Mucosa of rectum (tissue), 2 donors: ENCODE measurements around the gene TPST2.

Source experiments
- H3K27ac ChIP-seq, 2 donors: one replicate each; pipeline ENCODE4 v1.7.0; 2013; ENCODE audit warnings: inconsistent platforms in 2 of 2, low read depth in 2 of 2, low read length in 2 of 2
- H3K27me3 ChIP-seq, 2 donors: one replicate each; pipeline ENCODE4 v1.7.0; 2013; ENCODE audit warnings: low read length in 2 of 2; ENCODE audit not compliant: control insufficient read depth in 2 of 2, insufficient read depth in 2 of 2
- H3K36me3 ChIP-seq, 2 donors: one replicate each; pipeline ENCODE4 v1.7.0; 2013; ENCODE audit warnings: low read length in 2 of 2; ENCODE audit not compliant: control insufficient read depth in 2 of 2, insufficient read depth in 2 of 2
- H3K4me1 ChIP-seq, 2 donors: one replicate each; pipeline ENCODE4 v1.7.0; 2013; ENCODE audit warnings: low read length in 2 of 2, mild to moderate bottlenecking in 1 of 2; ENCODE audit not compliant: control insufficient read depth in 2 of 2, insufficient read depth in 2 of 2
- H3K4me3 ChIP-seq, 2 donors: one replicate each; pipeline ENCODE4 v1.7.0; 2013; ENCODE audit warnings: low read length in 2 of 2
- H3K9ac ChIP-seq, 2 donors: one replicate each; pipeline ENCODE4 v1.7.0; 2013; ENCODE audit warnings: low read length in 2 of 2, low read depth in 1 of 2, mild to moderate bottlenecking in 1 of 2
- H3K9me3 ChIP-seq, 2 donors: one replicate each; pipeline ENCODE4 v1.7.0; 2013; ENCODE audit warnings: low read length in 2 of 2; ENCODE audit not compliant: control insufficient read depth in 2 of 2
- donor health status: healthy.
- donor health status: Normal muscosa, but diverticular disease.

TPST2 gene

DNA sequence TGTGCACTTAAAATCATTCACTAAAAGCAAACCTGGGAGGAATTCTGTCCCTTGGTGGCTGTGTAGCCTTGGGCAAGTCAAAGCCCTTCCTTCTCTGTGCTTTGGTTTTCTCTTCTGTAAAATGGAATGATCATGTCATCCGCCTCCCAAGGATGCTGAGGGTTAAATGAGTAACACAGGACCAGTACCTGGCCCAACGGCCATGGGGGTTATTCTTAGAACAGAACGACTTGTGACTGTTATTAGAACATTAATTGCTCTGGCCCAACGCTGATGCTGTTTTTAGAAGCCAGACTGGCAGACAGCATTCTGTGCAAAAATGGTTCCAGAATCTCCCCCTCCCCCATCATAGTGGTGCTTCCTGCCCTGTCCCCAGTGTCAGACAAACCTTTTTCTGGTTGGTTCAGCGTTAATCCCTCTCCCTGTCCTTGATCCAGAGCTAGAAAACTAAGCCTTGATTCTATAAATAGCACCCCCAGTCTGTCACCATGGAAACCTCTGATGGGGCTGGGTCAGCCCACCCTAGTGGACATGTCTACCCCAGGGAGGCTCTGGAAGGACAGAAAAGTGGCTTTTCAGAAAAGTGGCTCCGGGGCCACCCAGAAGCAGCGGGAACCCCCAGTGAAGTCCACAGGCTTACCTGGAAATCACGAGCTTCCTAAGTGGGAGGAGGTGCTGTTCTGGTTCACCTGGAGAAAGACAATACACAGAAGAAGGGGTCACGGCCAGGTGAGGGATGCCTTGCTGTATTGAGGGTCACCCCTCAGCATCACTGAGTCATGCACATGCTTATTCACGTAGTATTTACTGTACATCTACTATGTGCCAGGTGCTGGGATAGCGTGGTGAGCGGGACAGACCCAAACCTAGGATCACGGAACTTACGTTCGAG, 62.1 kb downstream of the TPST2 start:
- H3K27ac ChIP-seq: no peak overlapping the region
- H3K9me3 ChIP-seq: no peaks in the 10 kb centered on the region
- H3K4me3 ChIP-seq: no peak overlapping the region
- H3K4me1 ChIP-seq: no peaks in the 10 kb centered on the region
- no peaks in the 10 kb centered on the region for H3K27me3 ChIP-seq
- H3K9ac ChIP-seq: no peak overlapping the region
- H3K36me3 ChIP-seq: peaks cover 2 to 21% of the 10 kb centered on the region in 2 donors

DNA sequence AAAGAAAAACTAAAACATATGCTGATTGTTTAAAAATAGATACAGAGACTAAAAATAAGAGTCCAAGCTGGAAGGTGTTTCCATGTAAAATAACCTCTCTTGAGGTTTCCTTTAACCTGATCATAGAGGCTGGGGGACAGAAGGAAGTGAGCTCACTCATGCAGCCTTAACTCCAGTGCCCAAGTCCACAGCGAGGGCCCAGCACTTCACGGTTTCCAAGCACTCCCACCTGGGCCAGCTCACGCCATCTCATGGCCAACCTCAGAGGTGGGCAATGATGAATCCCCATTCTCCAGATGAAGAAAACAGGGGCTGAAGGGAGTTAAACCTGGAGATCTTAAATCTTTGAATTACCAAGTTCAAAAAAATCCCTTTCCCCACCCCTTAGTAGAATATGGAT, 62.8 kb downstream of the TPST2 start:
- H3K27ac ChIP-seq: no peak overlapping the region
- no peaks in the 10 kb centered on the region for H3K9me3 ChIP-seq
- H3K36me3 ChIP-seq: peaks cover 2 to 21% of the 10 kb centered on the region in 2 donors
- no peak overlapping the region for H3K9ac ChIP-seq
- no peak overlapping the region for H3K4me3 ChIP-seq
- no peaks in the 10 kb centered on the region for H3K4me1 ChIP-seq
- H3K27me3 ChIP-seq: no peaks in the 10 kb centered on the region

DNA sequence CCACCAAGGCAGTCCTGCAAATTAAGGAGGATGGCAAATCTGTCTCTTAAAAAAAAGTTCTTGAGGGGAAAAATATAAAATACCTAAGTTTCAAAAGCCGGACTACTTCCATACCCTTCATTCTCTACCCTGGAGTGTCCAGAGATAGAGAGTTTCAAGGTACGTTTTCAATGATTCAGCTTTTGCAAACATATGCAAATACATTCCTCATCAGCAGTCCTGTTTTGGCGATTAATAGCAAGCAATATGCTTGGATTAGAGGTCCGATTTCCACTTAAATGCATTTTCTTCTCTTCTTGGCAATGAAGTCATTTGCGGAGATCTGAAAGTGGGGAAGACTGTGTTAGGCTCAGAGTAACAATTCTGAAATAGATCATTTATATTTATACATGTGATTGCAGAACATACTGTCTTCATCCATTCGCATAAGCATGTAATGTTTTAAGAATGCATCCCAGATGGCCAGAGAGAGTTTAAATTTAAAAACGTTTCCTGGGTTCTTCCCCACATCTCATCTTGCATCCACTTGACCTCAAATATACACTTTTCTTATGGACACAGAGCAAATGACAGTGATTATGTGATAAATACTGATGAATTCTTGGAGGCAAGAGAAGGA, 63.9 kb downstream of the TPST2 start:
- Histone ChIP-seq H3K27me3 (no peaks in the 10 kb centered on the region), H3K9me3 (no peaks in the 10 kb centered on the region), H3K9ac (no peak overlapping the region), H3K36me3 (peaks cover 0 to 14% of the 10 kb centered on the region in 2 donors), H3K4me1 (no peaks in the 10 kb centered on the region), H3K27ac (no peak overlapping the region), H3K4me3 (no peak overlapping the region)

DNA sequence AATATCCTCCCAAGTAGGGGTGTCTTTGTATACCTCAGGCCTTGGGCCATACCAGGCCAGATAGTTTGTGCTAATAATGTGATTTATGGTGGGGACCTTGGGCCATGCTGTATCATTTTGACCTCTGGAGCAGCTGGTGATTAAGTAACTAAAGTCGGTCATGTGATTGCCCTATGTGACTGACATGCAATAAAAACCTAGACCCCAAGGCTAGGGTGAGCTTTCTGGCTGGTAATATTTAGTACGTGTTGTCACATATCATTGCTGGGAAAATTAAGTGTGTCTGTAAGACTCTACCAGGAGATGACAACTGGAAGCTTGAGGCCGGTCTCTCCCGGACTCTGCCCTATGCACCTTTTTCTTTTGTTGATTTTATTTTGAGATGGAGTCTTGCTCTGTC, 65.1 kb downstream of the TPST2 start:
- Histone ChIP-seq H3K36me3 (peaks cover 0 to 8% of the 10 kb centered on the region in 2 donors), H3K4me1 (no peaks in the 10 kb centered on the region), H3K9ac (no peak overlapping the region), H3K4me3 (no peak overlapping the region), H3K27me3 (no peaks in the 10 kb centered on the region), H3K9me3 (no peaks in the 10 kb centered on the region), H3K27ac (no peak overlapping the region)

DNA sequence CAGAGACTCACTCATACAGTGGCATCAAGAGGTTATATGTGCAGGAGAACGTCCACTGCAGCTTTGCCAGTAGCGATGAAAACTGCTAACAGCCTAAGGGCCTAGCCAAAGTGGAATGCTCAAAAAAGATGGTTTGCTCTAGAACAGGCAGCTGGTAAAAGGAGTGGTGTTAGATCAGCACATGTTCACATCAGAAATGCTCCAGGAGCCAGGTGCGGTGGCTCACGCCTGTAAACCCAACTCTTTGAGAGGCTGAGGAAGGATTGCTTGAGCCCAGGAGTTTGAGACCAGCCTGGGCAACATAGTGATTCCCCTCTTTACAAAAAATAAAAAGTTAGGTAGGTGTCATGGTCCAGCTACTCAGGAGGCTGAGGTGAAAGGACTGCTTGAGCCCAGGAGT, 67.3 kb downstream of the TPST2 start:
- Histone ChIP-seq H3K27ac (no peak overlapping the region), H3K9me3 (no peaks in the 10 kb centered on the region), H3K9ac (no peak overlapping the region), H3K4me1 (no peaks in the 10 kb centered on the region), H3K27me3 (no peaks in the 10 kb centered on the region), H3K4me3 (no peak overlapping the region), H3K36me3 (peaks cover 0 to 7% of the 10 kb centered on the region in 2 donors)

DNA sequence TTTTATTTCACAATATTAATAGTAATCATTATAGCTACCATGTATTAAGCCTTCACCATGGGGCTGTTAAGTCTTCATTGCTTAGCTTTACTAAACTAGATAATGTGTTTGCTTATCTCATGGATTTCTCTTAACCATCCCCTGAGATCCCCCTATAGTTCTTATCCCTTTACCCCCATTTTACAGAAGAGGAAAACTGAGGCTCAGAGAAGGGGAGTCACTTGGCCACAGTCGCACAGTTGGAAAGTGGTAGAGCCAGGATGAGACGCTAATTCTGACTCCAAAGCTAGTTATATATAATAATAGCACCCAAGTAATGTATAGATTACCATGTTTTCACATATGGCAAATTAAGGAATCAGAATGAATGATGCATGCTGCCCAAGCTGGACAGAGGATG, 67.9 kb downstream of the TPST2 start:
- Histone ChIP-seq H3K9ac (no peak overlapping the region), H3K4me1 (no peaks in the 10 kb centered on the region), H3K9me3 (no peaks in the 10 kb centered on the region), H3K4me3 (no peak overlapping the region), H3K27me3 (no peaks in the 10 kb centered on the region), H3K36me3 (peaks cover 0 to 7% of the 10 kb centered on the region in 2 donors), H3K27ac (no peak overlapping the region)

DNA sequence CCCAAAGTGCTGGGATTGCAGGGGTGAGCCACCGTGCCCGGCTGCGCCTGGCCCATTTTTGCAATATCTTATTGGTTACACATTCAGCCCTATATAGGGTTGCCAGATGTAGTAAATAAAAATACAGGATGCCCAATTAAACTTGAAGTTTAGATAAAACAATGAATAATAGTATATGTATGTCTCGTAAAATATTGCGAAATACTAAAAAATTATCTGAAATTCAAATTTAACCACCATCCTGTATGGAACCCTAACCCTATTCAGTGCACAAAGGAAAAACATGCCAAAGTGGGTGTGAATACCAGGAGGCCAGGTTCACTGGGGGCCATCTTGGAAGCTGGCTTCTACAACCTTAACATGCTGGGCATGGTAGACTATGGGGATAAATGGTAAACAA, 72.5 kb downstream of the TPST2 start:
- Histone ChIP-seq H3K4me1 (peaks cover 8 to 13% of the 10 kb centered on the region in 2 donors), H3K9me3 (no peaks in the 10 kb centered on the region), H3K27me3 (no peaks in the 10 kb centered on the region), H3K36me3 (no peaks in the 10 kb centered on the region), H3K4me3 (no peak overlapping the region), H3K27ac (no peak overlapping the region), H3K9ac (no peak overlapping the region)

DNA sequence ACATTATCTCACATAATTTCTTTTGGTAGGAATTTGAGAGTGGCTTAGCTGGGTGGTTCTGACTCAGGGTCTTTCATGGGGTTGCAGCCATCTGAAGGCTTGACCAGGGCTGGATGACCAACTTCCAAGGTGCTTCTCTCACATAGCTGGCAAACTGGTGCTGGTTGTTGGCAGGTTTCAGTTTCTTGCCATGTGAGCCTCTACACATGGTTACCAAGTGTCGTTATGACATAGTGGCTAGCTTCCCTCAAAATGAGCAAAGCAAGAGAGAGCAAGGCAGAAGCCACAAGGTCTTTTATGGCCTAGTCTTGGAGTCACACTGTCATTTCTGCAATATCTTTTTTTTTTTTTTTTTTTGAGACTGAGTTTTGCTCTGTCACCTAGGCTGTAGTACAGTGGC, 73.4 kb downstream of the TPST2 start:
- Histone ChIP-seq H3K27me3 (no peaks in the 10 kb centered on the region), H3K4me3 (no peak overlapping the region), H3K27ac (no peak overlapping the region)

DNA sequence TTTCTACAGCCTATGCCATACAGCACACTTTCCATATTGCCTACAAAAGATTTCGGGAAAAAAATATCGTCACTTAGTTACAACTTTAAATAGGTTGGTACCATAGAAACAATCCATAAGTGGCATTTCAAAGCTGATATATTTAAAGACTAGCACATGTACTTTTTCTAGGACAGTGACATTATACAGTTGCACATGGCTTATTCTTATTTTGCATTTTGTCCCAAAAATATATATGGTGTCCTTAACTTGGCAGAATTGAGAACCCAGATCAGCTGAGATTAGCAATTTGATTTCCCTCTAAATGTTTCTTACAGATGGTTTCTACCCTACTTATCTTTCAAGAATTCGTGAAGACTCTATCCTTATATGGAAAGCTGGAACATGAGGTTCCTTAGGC, 74.0 kb downstream of the TPST2 start:
- no peaks in the 10 kb centered on the region for H3K36me3 ChIP-seq
- no peak overlapping the region for H3K4me3 ChIP-seq
- H3K4me1 ChIP-seq: peaks cover 14 to 19% of the 10 kb centered on the region in 2 donors
- H3K27ac ChIP-seq: no peak overlapping the region
- no peak overlapping the region for H3K9ac ChIP-seq
- no peaks in the 10 kb centered on the region for H3K9me3 ChIP-seq
- no peaks in the 10 kb centered on the region for H3K27me3 ChIP-seq

More for the DNA sequence above, 73.4 kb downstream of the TPST2 start:
- Histone ChIP-seq H3K9me3 (no peaks in the 10 kb centered on the region), H3K4me1 (peaks cover 11 to 16% of the 10 kb centered on the region in 2 donors), H3K36me3 (no peaks in the 10 kb centered on the region), H3K9ac (no peak overlapping the region)

DNA sequence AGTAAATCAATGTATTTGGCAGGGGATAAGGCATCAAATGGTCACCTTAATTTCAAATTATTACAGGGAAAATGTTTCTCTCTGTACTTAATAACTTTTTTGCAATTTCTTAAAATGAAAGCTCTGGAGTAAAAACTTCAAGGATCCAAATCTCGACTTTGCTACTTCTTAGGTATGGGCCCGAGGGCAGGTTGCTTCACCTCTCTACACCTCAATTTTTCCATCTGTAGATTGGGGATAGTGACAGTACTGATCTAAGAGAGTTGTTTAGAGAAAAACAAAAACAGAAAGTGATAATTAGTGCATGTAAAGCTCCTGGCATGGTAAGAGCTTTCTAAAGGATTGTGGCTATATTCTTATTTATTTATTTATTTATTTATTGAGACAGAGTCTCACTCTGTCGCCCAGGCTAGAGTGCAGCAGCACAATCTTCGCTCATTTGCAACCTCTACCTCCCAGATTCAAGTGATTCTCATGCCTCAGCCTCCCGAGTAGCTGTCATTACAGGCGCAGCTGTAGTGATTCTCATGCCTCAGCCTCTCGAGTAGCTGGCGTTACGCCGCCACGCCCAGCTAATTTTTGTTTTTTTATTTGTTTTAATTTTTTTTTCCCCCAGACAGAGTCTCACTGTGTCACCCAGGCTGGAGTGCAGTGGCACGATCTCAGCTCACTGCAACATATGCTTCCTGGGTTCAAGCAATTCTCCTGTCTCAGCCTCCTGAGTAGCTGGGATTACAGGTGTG, 75.3 kb downstream of the TPST2 start:
- Histone ChIP-seq H3K4me1 (peaks cover 15 to 19% of the 10 kb centered on the region in 2 donors), H3K27me3 (no peaks in the 10 kb centered on the region)

More for the DNA sequence above, 75.3 kb downstream of the TPST2 start:
- no peak overlapping the region for H3K27ac ChIP-seq
- H3K9ac ChIP-seq: no peak overlapping the region
- no peaks in the 10 kb centered on the region for H3K9me3 ChIP-seq
- H3K4me3 ChIP-seq: no peak overlapping the region
- H3K36me3 ChIP-seq: peaks cover 5 to 7% of the 10 kb centered on the region in 2 donors
